ENCODE data around the gene ZNF470.

The ZNF470 gene

GRCh38 chr19:56608274-56608964 is 41.2 kb downstream of the ZNF470 start:
- DNase-seq (ENCODE audit: low spot score), result no peak

DNA sequence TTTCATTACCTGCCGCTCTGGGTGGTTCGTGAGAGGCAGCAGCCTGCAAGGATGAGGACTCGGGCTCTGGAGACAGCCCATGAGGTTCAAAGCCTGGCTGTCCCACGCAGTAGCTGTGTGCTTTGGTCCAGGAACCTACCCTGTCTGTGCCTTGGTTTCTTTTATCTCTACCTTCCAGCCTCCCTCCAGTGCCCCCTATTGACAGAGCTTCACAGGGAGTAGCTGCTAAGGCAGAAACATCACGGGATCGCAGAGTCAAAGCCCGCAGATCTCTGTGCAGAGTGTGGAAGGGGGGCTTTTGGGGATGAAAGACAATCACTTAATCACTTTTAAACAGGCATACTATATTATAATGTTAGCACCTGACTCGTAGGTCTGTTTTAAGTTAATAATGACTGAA is 44.0 kb downstream of the ZNF470 start:
- DNase-seq (ENCODE audit: low spot score), result no peak

- no peak for DNase-seq (ENCODE audit: low spot score)
Observed at GRCh38 chr19:56612737-56613136, 45.5 kb downstream of the ZNF470 start.

DNA sequence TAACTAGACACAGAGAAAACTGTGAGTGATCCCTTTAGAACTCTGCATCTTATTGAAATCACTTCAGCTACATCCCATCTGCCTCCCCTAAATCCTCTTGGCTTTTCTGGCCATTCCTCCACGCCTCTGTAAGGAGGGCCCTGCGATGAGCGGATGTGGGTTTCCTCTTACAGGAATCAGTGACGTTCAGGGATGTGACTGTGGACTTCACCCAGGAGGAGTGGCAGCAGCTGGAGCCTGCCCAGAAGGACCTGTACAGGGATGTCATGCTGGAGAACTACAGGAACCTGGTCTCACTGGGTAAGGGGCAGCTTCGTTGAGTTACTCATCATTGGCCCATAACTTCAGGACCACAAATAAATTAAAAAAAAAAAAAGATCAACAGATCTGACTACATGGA is 46.4 kb downstream of the ZNF470 start:
- no peak for DNase-seq (ENCODE audit: low spot score)

GRCh38 chr19:56617531-56617930 is 50.3 kb downstream of the ZNF470 start:
- no peak for DNase-seq (ENCODE audit: low spot score)

DNA sequence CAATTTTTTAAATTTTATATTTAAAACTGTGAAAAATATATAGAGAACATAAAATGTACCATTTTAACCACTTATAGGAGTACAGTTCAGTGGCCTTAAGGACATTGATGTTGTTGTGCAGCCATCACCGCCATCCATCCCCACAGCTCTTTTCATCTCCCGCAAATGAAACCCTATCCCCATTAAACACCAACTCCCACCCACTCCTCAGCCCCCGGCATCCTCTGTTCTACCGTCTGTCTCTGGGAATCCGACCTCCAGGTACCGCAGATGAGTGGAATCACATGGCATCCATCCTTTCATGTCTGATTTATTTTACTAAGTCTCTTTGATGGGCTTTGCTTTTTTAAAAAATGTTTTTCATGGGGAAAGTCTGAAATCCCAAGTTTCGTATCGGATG is 51.9 kb downstream of the ZNF470 start:
- DNase-seq (ENCODE audit: low spot score), result no peak

GRCh38 chr19:56622374-56622773 is 55.1 kb downstream of the ZNF470 start:
- no peak for DNase-seq (ENCODE audit: low spot score)

DNA sequence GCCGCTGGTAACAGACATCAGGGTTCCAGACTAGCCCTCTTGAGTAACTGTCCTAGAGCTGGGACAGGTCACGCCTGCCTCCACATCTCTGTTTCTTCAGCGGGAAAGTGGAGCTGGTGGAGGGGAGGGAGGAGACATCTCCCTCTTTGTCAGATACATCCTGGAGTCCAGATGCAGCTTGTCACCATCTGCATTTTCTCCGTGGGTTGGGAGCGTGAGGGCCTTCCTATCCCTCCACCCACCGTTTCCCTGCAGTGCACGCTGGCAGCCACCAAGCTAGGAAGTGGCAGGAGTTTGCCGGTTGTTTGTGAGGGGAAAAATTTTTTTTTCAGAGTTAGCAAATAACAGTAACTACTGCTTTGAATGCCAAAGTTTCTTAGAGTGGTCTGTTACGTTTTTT is 55.7 kb downstream of the ZNF470 start:
- no peak for DNase-seq (ENCODE audit: low spot score)

DNA sequence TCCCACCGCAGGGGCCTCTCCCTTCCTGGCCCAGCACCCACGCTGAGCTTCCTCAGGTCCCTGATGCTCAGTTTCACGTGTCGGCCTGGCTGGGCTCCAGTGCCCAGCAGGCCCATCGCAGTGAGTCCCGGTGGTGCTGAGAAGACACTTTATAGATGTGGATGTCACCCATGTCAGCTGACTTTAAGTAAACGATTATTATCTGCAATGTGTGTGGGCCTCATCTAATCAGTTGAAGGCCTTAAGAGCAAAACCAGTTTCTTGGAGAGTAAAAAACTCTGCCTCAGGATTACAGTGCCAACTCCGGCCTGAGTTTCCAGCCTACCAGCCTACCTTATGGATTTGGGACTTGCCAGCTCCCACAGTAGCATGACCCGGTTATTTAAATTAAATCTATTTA is 58.4 kb downstream of the ZNF470 start:
- no peak for DNase-seq (ENCODE audit: low spot score)

DNA sequence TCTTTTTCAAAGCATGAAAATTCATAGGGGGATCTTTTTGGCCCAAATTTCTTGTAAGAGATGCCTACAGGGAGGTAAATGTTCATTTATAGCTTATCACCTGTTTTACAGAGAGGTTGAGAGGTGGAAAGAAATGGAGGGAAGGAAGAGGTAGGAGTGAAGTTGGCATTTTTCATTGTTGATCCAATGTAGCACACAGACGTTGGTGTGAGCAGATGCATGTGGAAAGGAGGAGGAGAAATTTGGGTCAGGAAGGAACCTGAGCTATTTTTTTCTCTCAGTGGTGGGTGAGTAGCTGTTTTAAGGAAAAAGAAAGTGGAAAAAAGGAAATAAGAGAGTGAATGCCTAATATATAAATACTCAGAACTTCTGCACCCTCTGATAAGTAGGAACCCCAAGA is 65.8 kb downstream of the ZNF470 start:
- DNase-seq (ENCODE audit: low spot score), result no peak

GRCh38 chr19:56637976-56638555 is 70.8 kb downstream of the ZNF470 start:
- DNase-seq (ENCODE audit: low spot score), result peak; percentile 36

All from SW480 (cell line).